ACC112 (cell line): ENCODE results near the gene LIPF.

Experiments used
- H2AFZ ChIP-seq: fragments of 200-600 bp; sonication (generic); one replicate; pipeline ENCODE4 v1.6.0; 2017; ENCODE audit warnings: antibody characterized with exemption, low read length; ENCODE audit not compliant: unreplicated experiment
- H3K27ac ChIP-seq: fragments of 200-600 bp; sonication (generic); 2 replicates; pipeline ENCODE4 v1.5.1; 2014; ENCODE audit warnings: low read depth, mild to moderate bottlenecking, antibody characterized with exemption, low read length, moderate library complexity
- H3K27me3 ChIP-seq: fragments of 200-600 bp; sonication (generic); 2 replicates; pipeline ENCODE4 v1.6.1; 2014; ENCODE audit warnings: mild to moderate bottlenecking, antibody characterized with exemption, low read length, moderate library complexity, mixed read lengths; ENCODE audit not compliant: insufficient read depth
- H3K36me3 ChIP-seq: fragments of 200-600 bp; sonication (generic); 2 replicates; pipeline ENCODE4 v1.6.1; 2016; ENCODE audit warnings: mild to moderate bottlenecking, antibody characterized with exemption, low read length, moderate library complexity, mixed read lengths; ENCODE audit not compliant: insufficient read depth
- H3K4me1 ChIP-seq: fragments of 200-600 bp; sonication (generic); one replicate; pipeline ENCODE4 v1.6.1; 2016; ENCODE audit warnings: low read length, mixed read lengths; ENCODE audit not compliant: insufficient read depth, unreplicated experiment, control insufficient read depth
- H3K4me3 ChIP-seq: fragments of 200-600 bp; sonication (generic); 2 replicates; pipeline ENCODE4 v1.5.1; 2014; ENCODE audit warnings: mild to moderate bottlenecking, low read depth, low read length
- H3K79me2 ChIP-seq: fragments of 200-600 bp; sonication (generic); one replicate; pipeline ENCODE4 v1.6.0; 2016; ENCODE audit warnings: low read length; ENCODE audit not compliant: control insufficient read depth, unreplicated experiment, insufficient read depth

LIPF gene

GRCh38 chr10:88664142-88664541 is at the start of gene LIPF:
LIPF (plus strand) TSS chr10:88664442; CDS start chr10:88667298, 2,856 bp downstream.
- Histone ChIP-seq H3K4me3 (no peak within 1 kb of the TSS), H2AFZ (no peak within 1 kb of the TSS), H3K36me3 (no peaks in the 10 kb centered on the region), H3K4me1 (peaks cover 21% of the 10 kb centered on the region), H3K27me3 (no peaks in the 10 kb centered on the region), H3K27ac (no peak within 1 kb of the TSS), H3K79me2 (no peaks in the 10 kb centered on the region)

GRCh38 chr10:88616250-88616977 is 47.8 kb upstream of the LIPF start:
- Histone ChIP-seq H3K27me3 (no peaks in the 10 kb centered on the region), H3K79me2 (no peaks in the 10 kb centered on the region), H3K4me1 (no peaks in the 10 kb centered on the region), H3K27ac (no peak overlapping the region), H3K36me3 (no peaks in the 10 kb centered on the region), H2AFZ (no peak overlapping the region), H3K4me3 (no peak overlapping the region)

- no peak overlapping the region for H3K27ac ChIP-seq
- no peak overlapping the region for H2AFZ ChIP-seq
- no peak overlapping the region for H3K4me3 ChIP-seq
These were observed 46.4 kb upstream of the LIPF start for GRCh38 chr10:88617772-88618300.

GRCh38 chr10:88618496-88618895 is 45.7 kb upstream of the LIPF start:
- Histone ChIP-seq H2AFZ (no peak overlapping the region), H3K27ac (no peak overlapping the region), H3K4me1 (no peaks in the 10 kb centered on the region), H3K27me3 (no peaks in the 10 kb centered on the region), H3K4me3 (no peak overlapping the region), H3K79me2 (no peaks in the 10 kb centered on the region), H3K36me3 (no peaks in the 10 kb centered on the region)

More at GRCh38 chr10:88617772-88618300, 46.4 kb upstream of the LIPF start:
- Histone ChIP-seq H3K4me1 (no peaks in the 10 kb centered on the region), H3K27me3 (no peaks in the 10 kb centered on the region), H3K79me2 (no peaks in the 10 kb centered on the region), H3K36me3 (no peaks in the 10 kb centered on the region)

- Histone ChIP-seq H3K79me2 (no peaks in the 10 kb centered on the region), H3K4me1 (no peaks in the 10 kb centered on the region), H2AFZ (no peak overlapping the region), H3K27me3 (no peaks in the 10 kb centered on the region), H3K4me3 (no peak overlapping the region), H3K36me3 (no peaks in the 10 kb centered on the region), H3K27ac (no peak overlapping the region)
These were observed 43.8 kb upstream of the LIPF start for GRCh38 chr10:88620441-88620840.

GRCh38 chr10:88623835-88624234 is 40.4 kb upstream of the LIPF start:
- Histone ChIP-seq H3K36me3 (no peaks in the 10 kb centered on the region), H3K4me1 (no peaks in the 10 kb centered on the region), H3K79me2 (no peaks in the 10 kb centered on the region), H3K4me3 (no peak overlapping the region), H2AFZ (no peak overlapping the region), H3K27me3 (no peaks in the 10 kb centered on the region), H3K27ac (no peak overlapping the region)

- no peaks in the 10 kb centered on the region for H3K27me3 ChIP-seq
These were observed 39.4 kb upstream of the LIPF start for GRCh38 chr10:88624840-88625239.

GRCh38 chr10:88640186-88640585 is 24.1 kb upstream of the LIPF start:
- Histone ChIP-seq H3K79me2 (no peaks in the 10 kb centered on the region), H3K36me3 (no peaks in the 10 kb centered on the region), H3K4me1 (peaks cover 17% of the 10 kb centered on the region), H3K4me3 (no peak overlapping the region), H3K27me3 (no peaks in the 10 kb centered on the region), H3K27ac (no peak overlapping the region), H2AFZ (no peak overlapping the region)

More at GRCh38 chr10:88624840-88625239, 39.4 kb upstream of the LIPF start:
- H3K4me3 ChIP-seq: no peak overlapping the region
- no peaks in the 10 kb centered on the region for H3K79me2 ChIP-seq
- no peaks in the 10 kb centered on the region for H3K4me1 ChIP-seq
- H3K36me3 ChIP-seq: no peaks in the 10 kb centered on the region
- no peak overlapping the region for H2AFZ ChIP-seq
- H3K27ac ChIP-seq: no peak overlapping the region

GRCh38 chr10:88642209-88642608 is 22.0 kb upstream of the LIPF start:
- Histone ChIP-seq H3K27ac (no peak overlapping the region), H3K36me3 (no peaks in the 10 kb centered on the region), H2AFZ (no peak overlapping the region), H3K27me3 (no peaks in the 10 kb centered on the region), H3K79me2 (no peaks in the 10 kb centered on the region), H3K4me3 (no peak overlapping the region), H3K4me1 (peaks cover 17% of the 10 kb centered on the region)

GRCh38 chr10:88642963-88643362 is 21.3 kb upstream of the LIPF start:
- H2AFZ ChIP-seq: no peak overlapping the region
- no peak overlapping the region for H3K27ac ChIP-seq
- H3K4me1 ChIP-seq: peaks cover 17% of the 10 kb centered on the region

GRCh38 chr10:88647061-88647615 is 17.1 kb upstream of the LIPF start:
- Histone ChIP-seq H3K27ac (no peak overlapping the region), H3K79me2 (no peaks in the 10 kb centered on the region), H3K36me3 (no peaks in the 10 kb centered on the region), H2AFZ (no peak overlapping the region), H3K4me1 (peaks cover 39% of the 10 kb centered on the region), H3K4me3 (no peak overlapping the region), H3K27me3 (no peaks in the 10 kb centered on the region)

More at GRCh38 chr10:88642963-88643362, 21.3 kb upstream of the LIPF start:
- no peak overlapping the region for H3K4me3 ChIP-seq
- no peaks in the 10 kb centered on the region for H3K36me3 ChIP-seq
- no peaks in the 10 kb centered on the region for H3K27me3 ChIP-seq
- no peaks in the 10 kb centered on the region for H3K79me2 ChIP-seq
